Measurements from ENCODE around the gene RAD9A.
A peak's percentile ranks its signal among the peaks of the same experiment; 100 is the strongest.

Gene RAD9A

DNA sequence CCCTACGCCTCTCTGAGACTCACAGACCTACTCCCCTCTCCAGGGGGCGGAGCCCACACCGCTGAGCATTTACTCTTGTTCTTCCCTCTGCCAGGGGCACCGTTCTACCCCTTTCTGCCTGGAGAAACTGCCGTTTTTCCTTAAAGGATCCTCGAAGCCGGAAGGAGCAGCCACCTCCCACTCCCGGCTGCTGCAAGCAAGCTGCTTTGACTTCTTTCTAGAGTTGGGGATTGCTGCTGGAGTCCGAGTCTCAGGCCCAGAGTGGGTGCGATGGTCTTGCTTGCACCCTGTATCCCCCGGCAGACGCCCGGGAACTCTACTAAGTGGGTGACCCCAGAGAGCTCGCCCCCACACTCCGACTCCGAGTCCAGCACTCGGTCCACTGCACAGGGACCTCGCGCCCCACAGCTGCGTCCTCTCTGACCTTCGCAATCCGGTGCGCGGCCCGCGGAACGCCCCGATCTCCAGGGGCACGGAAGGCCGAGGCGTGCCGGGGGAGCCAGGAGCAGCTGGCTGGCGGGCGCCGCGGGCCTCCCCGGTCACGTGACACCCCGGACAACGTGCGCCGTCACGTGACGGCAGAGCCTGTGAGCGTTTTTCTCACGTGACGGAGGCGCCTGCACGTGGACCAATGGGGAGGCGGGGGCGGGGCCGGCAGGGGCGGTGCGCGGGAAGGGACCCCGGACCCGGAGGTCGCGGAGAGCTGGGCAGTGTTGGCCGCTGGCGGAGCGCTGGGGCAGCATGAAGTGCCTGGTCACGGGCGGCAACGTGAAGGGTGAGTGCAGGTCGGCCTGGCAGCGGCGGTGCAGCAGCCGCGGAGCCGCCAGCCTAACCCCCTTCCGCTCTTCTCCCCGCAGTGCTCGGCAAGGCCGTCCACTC is at the start of gene RAD9A:
Gene RAD9A (plus strand): TSS at position 683 of the 879 bp plus-strand sequence. CDS start 59 bp downstream, at position 742.
- DNase-seq, result peak; percentile 98

GRCh38 chr11:67344264-67344663 is 47.5 kb upstream of the RAD9A start:
- no peak for DNase-seq

GRCh38 chr11:67345247-67345919 is 46.4 kb upstream of the RAD9A start:
- no peak for DNase-seq

DNA sequence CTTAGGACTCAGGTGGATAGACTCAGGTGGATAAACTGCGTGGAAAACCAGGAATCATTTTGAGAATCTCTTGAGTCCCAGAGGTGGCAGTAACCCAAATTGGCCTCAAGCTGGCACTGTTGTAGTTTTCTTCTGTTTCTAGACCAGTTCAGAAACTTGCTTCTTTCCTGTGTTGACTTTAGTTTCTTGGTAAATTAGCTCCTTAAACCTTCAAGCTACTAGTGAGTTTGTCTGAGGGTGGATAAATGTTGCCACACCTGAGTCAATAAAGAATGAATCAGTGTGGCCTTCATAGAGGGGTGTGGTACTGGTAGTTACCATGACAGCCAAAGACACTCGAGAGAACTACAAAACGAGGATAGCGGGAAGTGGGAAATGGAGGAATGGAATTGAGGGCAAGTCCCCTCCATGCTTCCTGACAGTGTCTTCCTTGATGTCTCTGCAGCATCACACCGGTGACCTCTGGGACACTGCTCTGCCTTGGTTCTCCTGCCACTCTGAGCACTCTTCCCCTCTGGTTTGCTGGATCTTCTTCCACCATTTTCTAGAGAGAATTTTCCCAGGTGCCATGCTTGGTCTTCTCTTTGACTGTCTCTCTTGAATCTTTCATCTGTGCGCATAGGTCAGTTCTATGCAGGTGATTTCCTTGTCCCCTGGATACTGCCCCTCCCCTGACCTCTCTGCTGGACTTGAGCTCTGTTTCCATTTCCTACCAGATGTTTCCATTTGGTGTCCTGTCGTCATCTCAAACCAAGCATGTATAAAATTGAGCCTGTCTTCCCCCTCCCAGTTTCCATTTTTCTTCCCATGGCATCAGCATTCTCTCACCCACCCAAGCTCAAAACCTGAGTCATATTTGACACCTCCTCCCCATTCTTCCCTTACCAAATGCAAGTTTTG is 45.6 kb upstream of the RAD9A start:
- DNase-seq, result no peak

- DNase-seq, result no peak
These were observed 43.6 kb upstream of the RAD9A start for GRCh38 chr11:67347964-67348749.

DNA sequence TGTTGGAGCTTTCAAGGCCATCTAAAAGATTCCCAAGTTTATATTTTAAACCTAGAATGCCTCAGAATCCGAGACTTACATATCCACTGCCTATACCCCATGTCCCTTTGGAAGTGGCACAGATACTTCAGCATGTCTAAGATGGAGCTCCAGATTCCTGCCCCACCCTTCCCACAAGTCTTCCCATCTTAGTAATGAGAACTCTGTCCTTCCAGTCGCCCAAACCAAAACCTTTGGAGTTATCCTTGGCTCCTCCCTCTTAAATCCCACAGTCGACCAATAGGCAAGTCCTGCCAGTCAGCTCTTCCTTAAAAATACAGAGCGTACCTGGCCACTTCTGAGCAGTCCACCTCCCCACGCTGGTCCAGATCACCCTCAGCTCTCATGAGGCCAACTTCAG is 42.8 kb upstream of the RAD9A start:
- DNase-seq, result no peak

GRCh38 chr11:67349457-67349856 is 42.3 kb upstream of the RAD9A start:
- no peak for DNase-seq

GRCh38 chr11:67349928-67350465 is 41.8 kb upstream of the RAD9A start:
- no peak for DNase-seq

- DNase-seq, result peak; percentile 56
These were observed 40.3 kb upstream of the RAD9A start for GRCh38 chr11:67351275-67352005.

GRCh38 chr11:67352546-67353316 is 39.1 kb upstream of the RAD9A start:
- DNase-seq, result peak; percentile 75

DNA sequence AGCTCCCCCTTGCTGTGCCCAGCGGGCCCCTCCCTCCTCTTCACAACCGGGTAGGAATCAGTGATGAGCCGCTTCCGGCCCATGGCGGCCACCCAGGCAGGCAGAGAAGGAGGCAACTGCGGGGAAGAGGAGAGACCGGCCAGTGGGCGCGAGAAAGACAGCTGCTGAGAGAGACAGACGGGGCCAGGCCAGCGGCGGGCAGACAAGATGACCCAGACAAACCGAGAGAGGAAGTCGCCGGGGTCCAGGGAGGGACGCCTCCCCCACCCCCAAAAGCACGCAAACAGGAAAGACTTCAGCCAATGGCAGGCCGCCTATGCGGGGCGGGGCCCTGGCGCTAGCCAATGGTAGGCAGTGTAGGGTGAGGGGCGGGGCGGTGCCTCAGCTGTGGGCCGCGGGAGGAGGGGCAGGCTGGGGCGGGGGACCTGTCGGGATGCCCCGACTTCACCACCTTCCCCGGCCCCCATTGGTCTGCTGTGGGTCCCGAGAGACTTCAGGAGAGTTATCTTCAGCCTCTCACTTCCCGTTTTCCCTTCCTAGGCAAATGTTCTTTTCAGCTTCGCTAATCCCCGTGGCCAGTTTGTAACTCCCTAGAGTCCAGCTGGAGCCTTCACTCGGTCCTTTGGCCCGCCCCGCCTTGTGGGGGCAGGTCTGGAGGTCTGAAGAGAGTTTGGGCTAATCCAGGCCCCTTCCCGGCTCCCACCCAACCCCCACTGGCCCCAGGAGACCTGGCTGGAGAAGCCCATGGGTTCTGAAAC is 38.3 kb upstream of the RAD9A start, which contains the start of gene POLD4:
Gene POLD4 (minus strand): TSS at position 230 of the 758 bp plus-strand sequence. CDS start 147 bp downstream, at position 83.
- DNase-seq, result peak; percentile 90

GRCh38 chr11:67354075-67355022 is 37.4 kb upstream of the RAD9A start:
- DNase-seq, result no peak

- DNase-seq, result no peak
These were observed 36.6 kb upstream of the RAD9A start for GRCh38 chr11:67355023-67355793.

- DNase-seq, result no peak
These were observed 35.9 kb upstream of the RAD9A start for GRCh38 chr11:67355794-67356386.

DNA sequence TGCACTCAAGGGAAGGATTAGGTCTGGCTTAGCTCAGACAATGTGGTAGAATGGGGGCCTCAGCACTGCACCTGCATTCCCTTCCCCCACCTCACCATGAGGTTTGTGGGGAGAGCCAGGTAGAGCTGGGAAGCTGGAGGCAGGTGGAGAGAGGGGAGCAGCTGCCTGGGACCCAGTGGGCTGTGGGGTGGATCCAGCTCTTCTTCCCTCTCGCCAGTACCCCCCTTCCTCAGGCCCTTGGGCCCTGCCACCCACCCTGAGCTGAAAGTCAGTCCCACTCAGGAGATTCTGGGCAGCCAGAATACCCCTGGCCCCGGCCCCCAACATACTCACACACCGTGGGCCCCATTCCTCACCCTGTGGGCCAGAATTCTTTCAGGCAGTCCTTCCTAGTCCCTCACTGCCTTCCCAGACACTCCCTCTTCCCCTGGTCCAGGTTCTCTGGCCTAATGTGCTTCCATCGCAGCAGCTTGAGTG is 35.4 kb upstream of the RAD9A start:
- no peak for DNase-seq

DNA sequence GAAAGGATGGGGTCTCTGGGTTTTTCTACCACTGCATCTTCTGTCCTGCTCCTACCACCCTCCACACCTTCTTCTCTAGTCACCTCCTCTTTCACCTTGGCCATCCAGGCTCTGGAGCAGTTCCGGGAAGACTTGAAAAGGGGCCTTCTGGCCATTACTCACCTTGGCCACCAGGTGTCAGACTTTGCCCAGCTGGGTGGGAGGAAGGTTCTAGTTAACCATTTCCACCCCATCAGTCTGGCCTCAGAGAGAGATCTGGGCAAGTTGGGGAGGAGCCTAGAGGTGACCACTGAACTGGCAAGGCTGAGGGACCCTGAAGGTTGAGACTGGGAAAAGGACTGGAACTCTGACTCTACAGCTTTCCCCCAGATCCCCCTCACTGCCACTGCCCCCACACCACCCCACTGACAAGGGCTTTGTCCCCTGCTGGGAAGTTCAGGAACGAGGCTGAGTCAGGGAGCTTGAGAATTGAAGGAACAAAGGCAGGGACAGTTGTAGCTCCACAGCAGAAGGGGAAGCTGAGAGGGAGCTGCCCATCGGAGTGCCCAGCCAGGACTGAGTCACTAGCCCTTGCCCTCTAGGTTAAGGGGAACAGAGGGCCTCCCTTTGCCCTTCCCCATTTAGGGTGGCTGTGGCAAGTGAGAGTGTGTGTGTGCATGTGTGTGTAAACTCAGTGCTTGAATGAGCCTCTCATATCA is 34.8 kb upstream of the RAD9A start:
- peak; percentile 60 for DNase-seq
